ENCODE results near the gene ETV6. TPM values are rescaled to one million over a fixed set of nuclear protein-coding genes. Genes with fewer than 3 reads are reported as not detected.

ETV6 gene
- total RNA-seq, result 2.5 and 3.3 TPM in 2 replicates

GRCh38 chr12:11649413-11650285 lies at the start of gene ETV6:
Gene ETV6 (plus strand): TSS chr12:11649674. CDS start chr12:11650128, 454 bp downstream.

